ENCODE results near the gene RAB22A. TPM values are rescaled to one million over a fixed set of nuclear protein-coding genes. Genes with fewer than 3 reads are reported as not detected.

RAB22A gene
- total RNA-seq, 1 donor from 2014 or later, result 17.7 TPM

GRCh38 chr20:58268421-58268821 is 41.1 kb upstream of the RAB22A start:
- Mint-ChIP-seq H3K4me1 (ENCODE audit: unreplicated experiment) (peaks cover 12% of the 10 kb centered on the region), H3K4me3 (no peak overlapping the region), H3K27ac (no peak overlapping the region), H3K9me3 (peaks cover 3% of the 10 kb centered on the region), H3K36me3 (peaks cover 17% of the 10 kb centered on the region), H3K27me3 (no peaks in the 10 kb centered on the region)
- DNase-seq (ENCODE audit: extremely low spot score, unreplicated experiment), result no peak
- TF ChIP-seq CTCF (conservative IDR thresholded peaks at IDR 0.05), result no peak

DNA sequence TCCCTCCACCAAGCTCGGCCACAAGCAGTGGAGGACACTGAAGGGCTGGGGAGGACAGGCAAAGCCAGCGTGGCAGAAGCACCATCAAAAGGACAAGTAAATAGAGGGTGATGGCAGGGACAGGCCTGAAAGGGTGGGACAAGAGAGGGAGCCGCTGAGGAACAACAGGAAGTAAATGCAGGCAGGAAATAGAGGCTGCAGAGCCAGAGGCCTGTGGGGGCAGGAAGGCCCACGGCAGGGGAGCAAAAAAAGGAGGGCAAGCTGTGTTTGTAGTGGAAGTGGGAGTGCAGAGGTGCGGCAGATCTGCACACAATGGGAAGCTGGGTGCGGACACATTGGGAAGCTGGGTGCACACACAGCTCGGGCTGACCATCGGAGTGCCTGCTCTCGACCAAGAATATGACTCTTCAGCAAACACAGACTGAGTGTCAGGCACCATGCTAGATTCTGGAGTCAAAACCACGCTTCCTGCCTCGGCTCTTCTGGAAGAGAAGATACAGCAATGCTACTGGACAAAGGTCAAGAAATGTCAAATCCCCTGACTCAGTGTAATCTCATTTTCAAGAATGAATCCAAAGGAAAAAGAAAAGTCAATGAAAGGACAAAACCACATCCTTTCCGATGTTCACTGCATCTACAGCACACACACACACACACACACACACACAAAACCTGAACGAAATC is 40.4 kb upstream of the RAB22A start:
- Mint-ChIP-seq H3K27ac (no peak overlapping the region), H3K4me1 (ENCODE audit: unreplicated experiment) (peaks cover 12% of the 10 kb centered on the region), H3K36me3 (peaks cover 17% of the 10 kb centered on the region), H3K9me3 (peaks cover 7% of the 10 kb centered on the region), H3K4me3 (no peak overlapping the region), H3K27me3 (no peaks in the 10 kb centered on the region)
- no peak for DNase-seq (ENCODE audit: extremely low spot score, unreplicated experiment)
- no peak for TF ChIP-seq CTCF (conservative IDR thresholded peaks at IDR 0.05)

- peaks cover 7% of the 10 kb centered on the region for H3K9me3 Mint-ChIP-seq
- H3K4me3 Mint-ChIP-seq, result no peak overlapping the region
- H3K27me3 Mint-ChIP-seq, result no peaks in the 10 kb centered on the region
- no peak for TF ChIP-seq CTCF (conservative IDR thresholded peaks at IDR 0.05)
- no peak for DNase-seq (ENCODE audit: extremely low spot score, unreplicated experiment)
- H3K27ac Mint-ChIP-seq, result no peak overlapping the region
- H3K36me3 Mint-ChIP-seq, result peaks cover 17% of the 10 kb centered on the region
- H3K4me1 Mint-ChIP-seq (ENCODE audit: unreplicated experiment), result peaks cover 12% of the 10 kb centered on the region
Measured at GRCh38 chr20:58271606-58272351, 37.7 kb upstream of the RAB22A start.

DNA sequence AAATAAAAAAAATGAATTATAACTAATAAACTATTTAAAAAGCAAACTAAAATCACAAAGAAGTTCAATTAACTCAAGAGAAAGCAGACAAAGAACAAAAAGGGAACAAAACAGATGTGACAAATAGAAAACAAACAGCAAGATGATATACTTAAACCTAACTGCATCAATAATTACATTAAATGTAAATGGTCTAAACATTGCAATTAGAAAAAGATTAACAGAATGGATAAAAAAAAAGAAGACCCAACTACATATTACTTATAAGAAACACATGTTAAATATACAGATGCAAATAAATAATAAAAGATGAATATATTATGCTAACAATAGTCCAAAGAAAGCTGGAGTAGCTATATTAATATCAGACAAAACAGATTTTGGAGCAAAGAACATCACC is 35.1 kb upstream of the RAB22A start:
- H3K27me3 Mint-ChIP-seq, result no peaks in the 10 kb centered on the region
- peaks cover 6% of the 10 kb centered on the region for H3K36me3 Mint-ChIP-seq
- no peak overlapping the region for H3K27ac Mint-ChIP-seq
- no peak for TF ChIP-seq CTCF (conservative IDR thresholded peaks at IDR 0.05)
- H3K4me3 Mint-ChIP-seq, result no peak overlapping the region
- H3K4me1 Mint-ChIP-seq (ENCODE audit: unreplicated experiment), result peaks cover 14% of the 10 kb centered on the region
- peaks cover 7% of the 10 kb centered on the region for H3K9me3 Mint-ChIP-seq
- DNase-seq (ENCODE audit: extremely low spot score, unreplicated experiment), result no peak

- no peaks in the 10 kb centered on the region for H3K36me3 Mint-ChIP-seq
- peaks cover 7% of the 10 kb centered on the region for H3K9me3 Mint-ChIP-seq
- H3K27ac Mint-ChIP-seq, result no peak overlapping the region
- DNase-seq (ENCODE audit: extremely low spot score, unreplicated experiment), result no peak
- H3K4me1 Mint-ChIP-seq (ENCODE audit: unreplicated experiment), result peaks cover 14% of the 10 kb centered on the region
- H3K27me3 Mint-ChIP-seq, result no peaks in the 10 kb centered on the region
- no peak overlapping the region for H3K4me3 Mint-ChIP-seq
- no peak for TF ChIP-seq CTCF (conservative IDR thresholded peaks at IDR 0.05)
Measured at GRCh38 chr20:58277107-58277506, 32.4 kb upstream of the RAB22A start.
